Activated T-cell treated with anti-CD3 and anti-CD28 coated beads, Interleukin-2, amount 50 U/mL, for 48 hours (primary cell): ENCODE results near the gene PPARA.

ENCODE experiments used
- DNase-seq, 2 experiments: peaks; one replicate each; pipeline ENCODE4 v3.0.0-alpha.2; 2020

Gene PPARA

GRCh38 chr22:46114518-46115387, 35.6 kb upstream of the PPARA start:
- DNase-seq = no peak

GRCh38 chr22:46115388-46115678, 35.0 kb upstream of the PPARA start:
- DNase-seq = no peak

GRCh38 chr22:46115755-46116490, 34.4 kb upstream of the PPARA start:
- DNase-seq = no peak

- peak; percentile 89 for DNase-seq
These were observed 33.8 kb upstream of the PPARA start for GRCh38 chr22:46116491-46116958.

- no peak for DNase-seq
These were observed 32.8 kb upstream of the PPARA start for GRCh38 chr22:46117206-46118199.

- DNase-seq = no peak
These were observed 31.1 kb upstream of the PPARA start for GRCh38 chr22:46119093-46119728.

- DNase-seq = no peak
These were observed 30.5 kb upstream of the PPARA start for GRCh38 chr22:46119729-46120419.

GRCh38 chr22:46120420-46120737, 29.9 kb upstream of the PPARA start:
- DNase-seq = no peak

- DNase-seq = no peak
These were observed 29.2 kb upstream of the PPARA start for GRCh38 chr22:46121079-46121478.

GRCh38 chr22:46121523-46122287, 28.6 kb upstream of the PPARA start:
- no peak for DNase-seq

GRCh38 chr22:46122511-46122971, 27.8 kb upstream of the PPARA start:
- DNase-seq = peak; percentile 78

- DNase-seq = no peak
These were observed 27.2 kb upstream of the PPARA start for GRCh38 chr22:46122980-46123693.

- no peak for DNase-seq
These were observed 26.5 kb upstream of the PPARA start for GRCh38 chr22:46123694-46124382.

GRCh38 chr22:46124383-46125144, 25.8 kb upstream of the PPARA start:
- no peak for DNase-seq

- DNase-seq = no peak
These were observed 25.0 kb upstream of the PPARA start for GRCh38 chr22:46125311-46125710.

GRCh38 chr22:46125816-46126765, 24.2 kb upstream of the PPARA start:
- DNase-seq = no peak

GRCh38 chr22:46126853-46127385, 23.4 kb upstream of the PPARA start:
- DNase-seq = no peak
